Measurements from ENCODE around the gene SEL1L3.

Gene SEL1L3

DNA sequence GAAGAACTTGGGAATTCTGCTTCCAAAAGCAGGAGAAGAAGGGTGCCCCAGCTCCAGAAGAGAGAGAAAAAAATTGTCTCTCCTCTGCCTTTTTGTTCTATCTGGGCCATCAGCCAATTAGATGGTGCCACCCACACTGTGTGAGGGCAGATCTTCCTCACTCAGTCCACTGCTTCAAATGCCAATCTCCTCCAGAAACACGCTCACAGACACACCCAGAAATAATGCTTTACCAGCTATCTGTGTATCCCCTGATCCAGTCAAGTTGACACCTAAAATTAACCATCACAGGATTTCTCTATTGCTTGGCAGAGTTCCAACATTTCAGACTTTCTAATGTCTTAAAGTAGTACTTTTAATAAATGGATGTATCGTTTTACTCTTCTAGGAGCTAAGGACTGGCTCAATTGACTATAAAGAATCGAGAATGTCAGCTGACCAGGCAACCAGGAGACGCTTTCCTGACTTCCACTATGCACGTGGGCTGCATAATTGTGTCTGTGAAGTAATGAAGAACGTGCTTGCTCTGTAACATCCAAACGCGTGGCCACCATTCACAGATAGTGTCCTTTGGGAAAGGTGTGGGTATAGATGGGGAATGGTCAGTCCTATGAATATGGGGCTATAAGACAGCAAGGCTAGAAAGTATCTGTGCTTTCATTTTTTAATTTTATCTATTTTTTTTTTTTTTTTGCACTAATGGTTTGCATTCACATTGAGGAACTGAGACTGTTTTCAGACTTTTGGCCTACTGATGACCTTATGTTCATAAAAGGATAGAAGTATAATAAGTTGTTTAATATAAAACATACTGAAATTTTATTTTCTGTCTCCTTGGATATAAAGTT is 41.3 kb upstream of the SEL1L3 start:
- TF ChIP-seq, protein P1, sequence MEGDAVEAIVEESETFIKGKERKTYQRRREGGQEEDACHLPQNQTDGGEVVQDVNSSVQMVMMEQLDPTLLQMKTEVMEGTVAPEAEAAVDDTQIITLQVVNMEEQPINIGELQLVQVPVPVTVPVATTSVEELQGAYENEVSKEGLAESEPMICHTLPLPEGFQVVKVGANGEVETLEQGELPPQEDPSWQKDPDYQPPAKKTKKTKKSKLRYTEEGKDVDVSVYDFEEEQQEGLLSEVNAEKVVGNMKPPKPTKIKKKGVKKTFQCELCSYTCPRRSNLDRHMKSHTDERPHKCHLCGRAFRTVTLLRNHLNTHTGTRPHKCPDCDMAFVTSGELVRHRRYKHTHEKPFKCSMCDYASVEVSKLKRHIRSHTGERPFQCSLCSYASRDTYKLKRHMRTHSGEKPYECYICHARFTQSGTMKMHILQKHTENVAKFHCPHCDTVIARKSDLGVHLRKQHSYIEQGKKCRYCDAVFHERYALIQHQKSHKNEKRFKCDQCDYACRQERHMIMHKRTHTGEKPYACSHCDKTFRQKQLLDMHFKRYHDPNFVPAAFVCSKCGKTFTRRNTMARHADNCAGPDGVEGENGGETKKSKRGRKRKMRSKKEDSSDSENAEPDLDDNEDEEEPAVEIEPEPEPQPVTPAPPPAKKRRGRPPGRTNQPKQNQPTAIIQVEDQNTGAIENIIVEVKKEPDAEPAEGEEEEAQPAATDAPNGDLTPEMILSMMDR (IDR thresholded peaks at IDR 0.05; ENCODE audit: insufficient read depth, low read length, missing control alignments) = no peak
- no peak for DNase-seq (ENCODE audit: low read depth, low spot score)
- no peak overlapping the region for H3K4me3 ChIP-seq (ENCODE audit: low read depth, low read length)
- ChIA-PET POLR2A (interaction anchor here (0.6 kb wide), 1 partner anchor 90 kb away, joined by 4 read pairs; no protein-coding TSS in a partner anchor), CTCF (no interaction called here)

DNA sequence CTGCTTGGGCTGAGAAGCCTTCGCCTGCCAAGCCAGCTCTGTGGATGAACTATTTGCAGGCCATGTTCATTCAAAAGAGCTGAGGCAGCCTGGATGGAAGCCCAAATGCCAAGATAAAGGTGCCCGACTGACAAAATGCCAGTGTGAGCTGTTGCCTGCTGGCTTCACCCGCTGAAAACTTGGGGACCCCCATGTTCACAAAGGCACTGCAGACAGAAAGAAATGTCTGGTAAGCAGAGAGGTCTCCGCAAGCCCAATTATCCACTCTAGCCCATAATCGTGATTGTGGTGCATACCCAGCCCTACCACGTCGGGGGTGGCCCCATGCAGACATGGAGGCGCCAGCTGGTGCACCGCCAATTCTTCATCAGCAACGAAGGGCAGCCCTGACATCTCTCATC is 38.2 kb upstream of the SEL1L3 start:
- POLR2A ChIA-PET = no interaction called here
- H3K4me3 ChIP-seq (ENCODE audit: low read depth, low read length) = no peak overlapping the region
- TF ChIP-seq, protein P1 (IDR thresholded peaks at IDR 0.05; ENCODE audit: insufficient read depth, low read length, missing control alignments) = no peak
- CTCF ChIA-PET = interaction anchor here (1.0 to 1.3 kb wide), 3 partner anchors 9 to 134 kb away, joined by 3 read pairs; no protein-coding TSS in a partner anchor
- DNase-seq (ENCODE audit: low read depth, low spot score) = no peak

DNA sequence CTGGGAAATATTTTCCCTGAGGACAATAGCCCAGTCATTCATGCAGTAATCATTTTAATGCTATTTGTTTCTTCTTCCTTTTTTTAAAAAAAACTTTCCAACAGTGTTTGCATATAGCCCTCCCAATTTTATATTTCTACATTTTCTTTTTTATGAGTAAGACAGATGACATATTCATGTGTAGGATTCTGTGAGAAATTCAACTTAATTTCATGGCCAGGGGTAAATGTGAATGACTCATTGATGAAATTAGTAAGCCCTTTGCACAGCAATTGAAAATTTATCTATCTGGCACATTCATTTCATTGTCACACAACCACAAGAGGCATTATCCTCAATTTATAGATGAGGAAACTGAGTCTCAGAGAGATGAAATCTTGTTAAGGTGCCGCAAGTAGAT is 37.5 kb upstream of the SEL1L3 start:
- DNase-seq (ENCODE audit: low read depth, low spot score) = no peak
- ChIA-PET CTCF (interaction anchor here (1.0 to 1.3 kb wide), 2 partner anchors 10 to 133 kb away, joined by 3 read pairs; no protein-coding TSS in a partner anchor), POLR2A (no interaction called here)
- no peak overlapping the region for H3K4me3 ChIP-seq (ENCODE audit: low read depth, low read length)
- TF ChIP-seq, protein P1 (IDR thresholded peaks at IDR 0.05; ENCODE audit: insufficient read depth, low read length, missing control alignments) = no peak

DNA sequence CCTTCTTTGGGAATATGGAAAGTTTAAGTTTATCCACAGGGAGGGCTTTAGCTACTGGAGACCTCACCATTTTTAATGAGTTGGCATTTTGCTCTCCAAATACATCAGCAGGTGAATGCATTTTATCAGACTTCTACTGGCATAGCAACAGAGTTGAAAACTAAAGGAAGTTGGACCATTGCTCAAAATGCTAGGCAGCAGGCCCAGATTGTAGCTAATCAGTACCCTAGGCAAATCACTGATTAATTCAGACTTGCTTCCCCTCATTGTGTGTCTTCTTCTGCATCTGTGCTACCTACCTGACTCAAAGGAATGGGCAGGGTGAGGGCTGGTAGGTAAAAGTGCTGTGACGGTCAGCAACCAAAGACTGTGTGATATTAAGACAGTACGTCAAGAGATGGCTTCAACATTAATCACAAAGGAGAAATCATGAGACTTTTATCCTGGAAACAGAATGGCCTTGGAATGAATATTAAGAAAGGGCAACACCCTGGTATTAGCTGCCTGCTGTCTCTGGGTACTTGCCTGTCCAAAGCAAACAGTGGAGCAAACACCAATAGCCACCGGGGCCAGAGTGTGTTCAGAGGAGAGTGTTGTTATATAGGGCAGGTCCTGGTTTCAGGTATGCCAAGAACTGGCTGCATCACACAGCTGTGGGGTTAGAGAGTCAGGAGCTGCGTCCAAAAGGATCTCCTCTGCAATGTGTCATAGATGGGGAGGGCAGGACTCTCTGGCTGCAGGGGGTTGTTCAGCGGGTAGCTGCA is 34.2 kb upstream of the SEL1L3 start:
- H3K4me3 ChIP-seq (ENCODE audit: low read depth, low read length) = no peak overlapping the region
- ChIA-PET POLR2A (no interaction called here), CTCF (interaction anchor here (0.9 to 1.4 kb wide), 3 partner anchors 9 to 61 kb away, joined by 3 read pairs; no protein-coding TSS in a partner anchor)
- TF ChIP-seq, protein P1 (IDR thresholded peaks at IDR 0.05; ENCODE audit: insufficient read depth, low read length, missing control alignments) = no peak
- no peak for DNase-seq (ENCODE audit: low read depth, low spot score)

DNA sequence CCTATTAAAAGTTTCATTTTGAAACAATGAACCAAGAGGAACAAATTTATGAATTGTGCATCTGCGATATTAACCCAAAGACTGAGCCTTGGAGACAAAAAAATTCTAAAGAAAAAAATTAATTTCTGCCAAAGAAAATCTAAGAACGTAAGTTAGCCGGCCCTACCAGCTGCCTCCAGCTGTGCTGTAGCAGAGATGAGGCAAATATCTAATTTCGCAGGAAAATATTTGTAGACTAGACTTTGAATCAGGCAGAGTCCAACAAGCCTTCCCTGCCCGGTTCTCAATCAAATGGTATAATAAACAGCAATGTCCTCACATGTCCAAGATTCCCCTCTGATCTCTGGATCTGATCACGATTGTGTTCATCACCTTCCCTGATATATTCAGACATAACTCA is 30.0 kb upstream of the SEL1L3 start:
- CTCF ChIA-PET = interaction anchor here (1.4 kb wide), 1 partner anchor 13 kb away, joined by 3 read pairs; no protein-coding TSS in a partner anchor
- TF ChIP-seq, protein P1 (IDR thresholded peaks at IDR 0.05; ENCODE audit: insufficient read depth, low read length, missing control alignments) = no peak
- no peak overlapping the region for H3K4me3 ChIP-seq (ENCODE audit: low read depth, low read length)
- DNase-seq (ENCODE audit: low read depth, low spot score) = no peak
- POLR2A ChIA-PET = no interaction called here
